H9 (cell line): ENCODE data around the gene KRT79. TPM values are rescaled to one million over a fixed set of nuclear protein-coding genes. Genes with fewer than 3 reads are reported as not detected.

ENCODE experiments used
- DNase-seq: peaks from one replicate; pipeline ENCODE4 v3.0.0-alpha.2; 2017
- H2AFZ ChIP-seq: one replicate; pipeline ENCODE4 v1.6.1; 2013; ENCODE audit warnings: mild to moderate bottlenecking, low read length, control low read depth, moderate library complexity
- H2AK5ac ChIP-seq: 2 replicates; pipeline ENCODE4 v1.6.1; 2013; ENCODE audit warnings: low read length, control low read depth, mixed read lengths; ENCODE audit not compliant: insufficient read length
- H2BK120ac ChIP-seq: one replicate; pipeline ENCODE4 v1.6.1; 2013; ENCODE audit warnings: low read depth, mild to moderate bottlenecking, low read length, control low read depth, inconsistent platforms; ENCODE audit not compliant: poor library complexity, severe bottlenecking
- H2BK12ac ChIP-seq: 2 replicates; pipeline ENCODE4 v1.6.1; 2013; ENCODE audit warnings: low read length, control low read depth, mixed read lengths, low read depth; ENCODE audit not compliant: insufficient read length
- H2BK15ac ChIP-seq: 2 replicates; pipeline ENCODE4 v1.6.1; 2013; ENCODE audit warnings: low read depth, low read length, control low read depth
- H2BK20ac ChIP-seq: one replicate; pipeline ENCODE4 v1.6.1; 2013; ENCODE audit warnings: low read depth, mild to moderate bottlenecking, low read length, control low read depth, inconsistent platforms; ENCODE audit not compliant: poor library complexity, severe bottlenecking
- H2BK5ac ChIP-seq: 2 replicates; pipeline ENCODE4 v1.6.1; 2013; ENCODE audit warnings: low read length, control low read depth, mixed read lengths; ENCODE audit not compliant: insufficient read length
- H3K14ac ChIP-seq: 2 replicates; pipeline ENCODE4 v1.6.1; 2013; ENCODE audit warnings: low read length, control low read depth; ENCODE audit not compliant: insufficient read depth
- H3K18ac ChIP-seq: 2 replicates; pipeline ENCODE4 v1.6.1; 2013; ENCODE audit warnings: low read depth, mild to moderate bottlenecking, mixed read lengths, low read length, control low read depth; ENCODE audit not compliant: insufficient read length
- H3K23ac ChIP-seq: 2 replicates; pipeline ENCODE4 v1.6.1; 2013; ENCODE audit warnings: low read length, control low read depth, mixed read lengths, low read depth; ENCODE audit not compliant: insufficient read length
- H3K23me2 ChIP-seq: 2 replicates; pipeline ENCODE4 v1.6.1; 2013; ENCODE audit warnings: low read depth, mild to moderate bottlenecking, mixed read lengths, low read length, control low read depth; ENCODE audit not compliant: insufficient read length, poor library complexity, severe bottlenecking
- H3K27ac ChIP-seq: 2 replicates; pipeline ENCODE4 v1.5.1; 2013; ENCODE audit warnings: low read length, control low read depth, mixed read lengths, low read depth; ENCODE audit not compliant: insufficient read length
- H3K27me3 ChIP-seq: 2 replicates; pipeline ENCODE4 v1.6.1; 2013; ENCODE audit warnings: low read length, control low read depth, inconsistent platforms; ENCODE audit not compliant: insufficient read depth
- H3K4ac ChIP-seq: 2 replicates; pipeline ENCODE4 v1.6.1; 2013; ENCODE audit warnings: low read depth, mild to moderate bottlenecking, control low read depth, inconsistent platforms, low read length, moderate library complexity
- H3K4me1 ChIP-seq: 2 replicates; pipeline ENCODE4 v1.6.1; 2013; ENCODE audit warnings: low read length, control low read depth, inconsistent platforms; ENCODE audit not compliant: insufficient read depth
- H3K4me2 ChIP-seq: 2 replicates; pipeline ENCODE4 v1.6.1; 2013; ENCODE audit warnings: low read length, control low read depth, mixed read lengths; ENCODE audit not compliant: insufficient read length, insufficient read depth
- H3K56ac ChIP-seq: 2 replicates; pipeline ENCODE4 v1.6.1; 2013; ENCODE audit warnings: low read depth, mild to moderate bottlenecking, mixed read lengths, low read length, control low read depth; ENCODE audit not compliant: insufficient read length
- H3K79me1 ChIP-seq: 2 replicates; pipeline ENCODE4 v1.6.1; 2013; ENCODE audit warnings: low read depth, mild to moderate bottlenecking, moderate library complexity, low read length, control low read depth, inconsistent platforms; ENCODE audit not compliant: insufficient read depth, poor library complexity, severe bottlenecking
- H3K79me2 ChIP-seq: 2 replicates; pipeline ENCODE4 v1.6.1; 2013; ENCODE audit warnings: low read length, control low read depth, inconsistent platforms; ENCODE audit not compliant: insufficient read depth
- H3K9ac ChIP-seq: 2 replicates; pipeline ENCODE4 v1.6.1; 2013; ENCODE audit warnings: low read length, control low read depth, mixed read lengths; ENCODE audit not compliant: insufficient read length; ENCODE audit errors: extremely low read depth
- H3K9me3 ChIP-seq: one replicate; pipeline ENCODE4 v1.6.1; 2013; ENCODE audit warnings: low read depth, low read length, inconsistent platforms; ENCODE audit not compliant: control insufficient read depth
- H3T11ph ChIP-seq: one replicate; pipeline ENCODE4 v1.6.1; 2013; ENCODE audit warnings: mild to moderate bottlenecking, low read length, control low read depth, inconsistent platforms
- H4K20me1 ChIP-seq: one replicate; pipeline ENCODE4 v1.6.1; 2013; ENCODE audit not compliant: control insufficient read depth, insufficient read length, insufficient read depth
- H4K5ac ChIP-seq: 2 replicates; pipeline ENCODE4 v1.6.1; 2013; ENCODE audit warnings: low read depth, mild to moderate bottlenecking, mixed read lengths, low read length, control low read depth; ENCODE audit not compliant: insufficient read length
- H4K8ac ChIP-seq: replicated peaks from 2 replicates; pipeline ENCODE4 v1.6.1; 2013; ENCODE audit warnings: low read length, control low read depth, mixed read lengths, low read depth; ENCODE audit not compliant: insufficient read length
- H4K91ac ChIP-seq: 2 replicates; pipeline ENCODE4 v1.6.1; 2013; ENCODE audit warnings: low read depth, mild to moderate bottlenecking, moderate library complexity, mixed read lengths, low read length, control low read depth; ENCODE audit not compliant: insufficient read length
- H3K27ac Mint-ChIP-seq, 3 experiments: 2 replicates in 2 of 3; 3 replicates in 1 of 3; pipeline ENCODE4 v1.8.0; 2020 to 2021; ENCODE audit warnings: mixed read lengths in 3 of 3, mild to moderate bottlenecking in 1 of 3, moderate library complexity in 1 of 3
- H3K27me3 Mint-ChIP-seq: 2 replicates; pipeline ENCODE4 v1.8.0; 2021; ENCODE audit warnings: low read depth, mild to moderate bottlenecking, moderate library complexity, mixed read lengths
- H3K36me3 Mint-ChIP-seq, 3 experiments: 2 replicates in 2 of 3; 3 replicates in 1 of 3; pipeline ENCODE4 v1.8.0; 2020 to 2021; ENCODE audit warnings: low read depth in 3 of 3, mixed read lengths in 3 of 3; ENCODE audit not compliant: insufficient read depth in 1 of 3
- H3K4me1 Mint-ChIP-seq, 2 experiments: 2 replicates each; pipeline ENCODE4 v1.8.0; 2020; ENCODE audit warnings: mixed read lengths in 2 of 2
- H3K4me3 Mint-ChIP-seq, 2 experiments: 2 replicates in 1 of 2; 3 replicates in 1 of 2; pipeline ENCODE4 v1.8.0; 2020 to 2021; ENCODE audit warnings: mild to moderate bottlenecking in 2 of 2, mixed read lengths in 2 of 2, moderate library complexity in 1 of 2
- H3K9me3 Mint-ChIP-seq, 2 experiments: 2 replicates in 1 of 2; 3 replicates in 1 of 2; pipeline ENCODE4 v1.8.0; 2020; ENCODE audit warnings: mild to moderate bottlenecking in 2 of 2, mixed read lengths in 2 of 2, moderate library complexity in 1 of 2
- CTCF ChIP-seq: fragments of 200-600 bp; sonication (generic); conservative IDR thresholded peaks from 3 replicates; pipeline ENCODE4 v1.8.0; 2021; ENCODE audit warnings: antibody characterized with exemption, mild to moderate bottlenecking
- WGBS: extraction: QIAGEN DNeasy Blood & Tissue Kit; methylation state at CpG from one replicate; pipeline ENCODE4 v1.1.7; 2013; ENCODE audit warnings: missing lambda C conversion rate, low lambda C conversion rate, mixed read lengths; ENCODE audit not compliant: insufficient read length; ENCODE audit errors: extremely low coverage; 5-methylcytosine and 5-hydroxymethylcytosine counted together
- total RNA-seq: library from RNA; stranded (reverse); gene quantifications from 2 replicates; pipeline ENCODE4 v1.2.1, GENCODE V29; 2021

Gene KRT79
- total RNA-seq, 1 experiment from 2014 or later, result not detected

- no peaks in the 10 kb centered on the region for H3K9me3 Mint-ChIP-seq
- H2AFZ ChIP-seq, result no peak overlapping the region
- H3K4ac ChIP-seq, result no peak overlapping the region
- H2AK5ac ChIP-seq, result no peak overlapping the region
- no peaks in the 10 kb centered on the region; the same call in 1 of the 2 replicates for H3K27me3 ChIP-seq
- no peaks in the 10 kb centered on the region for H3K79me1 ChIP-seq
- H3K23me2 ChIP-seq, result peaks cover 9% of the 10 kb centered on the region
- H2BK5ac ChIP-seq, result no peak overlapping the region
- H3K23ac ChIP-seq, result no peak overlapping the region
- no peaks in the 10 kb centered on the region for H4K20me1 ChIP-seq
- H2BK15ac ChIP-seq, result no peak overlapping the region
- no peaks in the 10 kb centered on the region for H3K36me3 Mint-ChIP-seq
- H4K91ac ChIP-seq, result no peak overlapping the region
- H3K27ac Mint-ChIP-seq, result peak overlapping the region in 1 of 3 experiments; percentile 3; a peak in 1 of 7 replicates
- no peak overlapping the region for H2BK120ac ChIP-seq
- no peak for TF ChIP-seq CTCF
- H4K8ac ChIP-seq, result no peak overlapping the region
- H3K4me2 ChIP-seq, result peak overlapping the region; percentile 26
- peaks cover 12 to 27% of the 10 kb centered on the region in 2 experiments for H3K4me1 Mint-ChIP-seq
- DNase-seq, result no peak
- H3T11ph ChIP-seq, result no peak overlapping the region
- H3K4me1 ChIP-seq, result no peaks in the 10 kb centered on the region
- no peak overlapping the region for H2BK20ac ChIP-seq
- H3K27me3 Mint-ChIP-seq, result peaks cover 56% of the 10 kb centered on the region
- no peak overlapping the region for H3K18ac ChIP-seq
- no peak overlapping the region for H3K27ac ChIP-seq
- H2BK12ac ChIP-seq, result no peak overlapping the region
- H3K9ac ChIP-seq, result no peak overlapping the region
- no CpG with 5 or more reads among the region's 10 CpGs for WGBS
- no peaks in the 10 kb centered on the region for H3K9me3 ChIP-seq
- no peaks in the 10 kb centered on the region for H3K79me2 ChIP-seq
- no peak overlapping the region for H3K56ac ChIP-seq
- no peak overlapping the region for H3K14ac ChIP-seq
- H3K4me3 Mint-ChIP-seq, result peak overlapping the region; percentile 48 to 78
- no peak overlapping the region for H4K5ac ChIP-seq
These were observed 40.7 kb upstream of the KRT79 start for GRCh38 chr12:52874573-52875435.
